Prostate gland (tissue), 2 donors: ENCODE results near the gene HSD3B1.

Experiments used
- CTCF ChIP-seq, 4 experiments: fragments of 200-600 bp in 2 of 4; fragments of 450-650 bp in 2 of 4; sonication (generic) in 2 of 4; IDR thresholded peaks; 1 replicate in 3 of 4; 2 replicates in 1 of 4; pipeline ENCODE4 v1.5.1; 2016 to 2019; ENCODE audit warnings: antibody characterized with exemption in 4 of 4, mild to moderate bottlenecking in 2 of 4, moderate library complexity in 2 of 4
- POLR2A ChIP-seq: fragments of 450-650 bp; IDR thresholded peaks from one replicate; pipeline ENCODE4 v1.6.1; 2016; ENCODE audit warnings: antibody characterized with exemption, mild to moderate bottlenecking

- TF ChIP-seq POLR2A (no peak), CTCF (IDR thresholded peaks at IDR 0.05) (no peak)
These were observed 49.4 kb downstream of the HSD3B1 start for GRCh38 chr1:119556423-119556822.
